HTERT RPE-1 (cell line): ENCODE measurements around the gene DRAM2.
"Not testable (repeated sequence)": the region's sequence is repeated elsewhere in the genome, so short reads cannot be mapped to it uniquely, and the experiment has no call there.

ENCODE experiments used
- in situ Hi-C: fragments of 300-500 bp; cut with MboI; formaldehyde crosslinking; loops from 4 replicates; pipeline ENCODE4 v1.14.3; 2020; ENCODE audit warnings: low sequenced_read_pairs

DRAM2 gene

GRCh38 chr1:111145542-111145941, 5.6 kb upstream of the DRAM2 start:
- in situ Hi-C loops: no loop called here

- in situ Hi-C loops: no loop called here
These were observed 2.6 kb upstream of the DRAM2 start for GRCh38 chr1:111142356-111142975.

GRCh38 chr1:111141245-111142220, 1.6 kb upstream of the DRAM2 start:
- in situ Hi-C loops: no loop called here

- in situ Hi-C loops: no loop called here
These were observed 731 bp upstream of the DRAM2 start for GRCh38 chr1:111140680-111140967.

GRCh38 chr1:111139324-111139955, 453 bp downstream of the DRAM2 start:
- in situ Hi-C loops: no loop called here

GRCh38 chr1:111133866-111134265, 6.0 kb downstream of the DRAM2 start:
- in situ Hi-C loops: no loop called here

GRCh38 chr1:111131693-111132092, 8.2 kb downstream of the DRAM2 start:
- in situ Hi-C loops: no loop called here

GRCh38 chr1:111129376-111129775, 10.5 kb downstream of the DRAM2 start:
- in situ Hi-C loops: no loop called here

- in situ Hi-C loops: no loop called here
These were observed 11.8 kb downstream of the DRAM2 start for GRCh38 chr1:111127923-111128643.

- in situ Hi-C loops: no loop called here
These were observed 13.5 kb downstream of the DRAM2 start for GRCh38 chr1:111126354-111126753.

- in situ Hi-C loops: no loop called here
These were observed 23.4 kb downstream of the DRAM2 start for GRCh38 chr1:111116496-111116895.

GRCh38 chr1:111110197-111110899, 29.5 kb downstream of the DRAM2 start:
- in situ Hi-C loops: no loop called here

GRCh38 chr1:111104981-111105380, 34.9 kb downstream of the DRAM2 start:
- in situ Hi-C loops: no loop called here

- in situ Hi-C loops: no loop called here
These were observed 37.8 kb downstream of the DRAM2 start for GRCh38 chr1:111101854-111102642.

GRCh38 chr1:111099289-111099688, 40.6 kb downstream of the DRAM2 start:
- in situ Hi-C loops: no loop called here

- in situ Hi-C loops: no loop called here
These were observed 42.4 kb downstream of the DRAM2 start for GRCh38 chr1:111097356-111098099.

- in situ Hi-C loops: not testable (repeated sequence)
These were observed 44.5 kb downstream of the DRAM2 start for GRCh38 chr1:111095421-111095820.

- in situ Hi-C loops: no loop called here
These were observed 50.3 kb downstream of the DRAM2 start for GRCh38 chr1:111089638-111090037.

- in situ Hi-C loops: no loop called here
These were observed 54.2 kb downstream of the DRAM2 start for GRCh38 chr1:111085676-111086075.
